Heart left ventricle (tissue), 16 donors: ENCODE measurements around the gene ZNF791. TPM values are rescaled to one million over a fixed set of nuclear protein-coding genes. Genes with fewer than 3 reads are reported as not detected.

Experiments used
- ATAC-seq, 4 donors: fragments of 200-7000 bp; cut with Tn5 transposase; one replicate each; pipeline ENCODE4 v1.9.1; 2020 to 2022; ENCODE audit warnings: moderate library complexity in 4 of 4, mild to moderate bottlenecking in 3 of 4, moderate number of reproducible peaks in 1 of 4
- DNase-seq, 5 donors: peaks; one replicate each; pipeline ENCODE4 v3.0.0-alpha.2; 2020
- H3K27ac ChIP-seq, 12 donors: fragments of 200-600 bp; sonication (generic) in 4 of 12; one replicate each; pipeline versions ENCODE4 v1.5.0 to v1.8.0; 2016 to 2022; ENCODE audit warnings: mild to moderate bottlenecking in 2 of 12
- H3K27me3 ChIP-seq, 9 donors: fragments of 200-600 bp; sonication (generic) in 2 of 9; one replicate each; pipeline versions ENCODE4 v1.5.1 to v1.8.0; 2016 to 2022; ENCODE audit warnings: mild to moderate bottlenecking in 3 of 9
- H3K36me3 ChIP-seq, 9 donors: fragments of 200-600 bp; sonication (generic) in 2 of 9; one replicate each; pipeline versions ENCODE4 v1.5.0 to v1.8.0; 2018 to 2022; ENCODE audit warnings: mild to moderate bottlenecking in 2 of 9
- H3K4me1 ChIP-seq, 12 donors: fragments of 200-600 bp; sonication (generic) in 4 of 12; one replicate each; pipeline versions ENCODE4 v1.5.0 to v1.8.0; 2016 to 2022; ENCODE audit warnings: mild to moderate bottlenecking in 3 of 12
- H3K4me3 ChIP-seq, 12 donors: fragments of 200-600 bp; sonication (generic) in 4 of 12; one replicate each; pipeline versions ENCODE4 v1.5.0 to v1.8.0; 2017 to 2022; ENCODE audit warnings: mild to moderate bottlenecking in 9 of 12, moderate library complexity in 4 of 12
- H3K9me3 ChIP-seq, 12 donors: fragments of 200-600 bp; sonication (generic) in 4 of 12; one replicate each; pipeline versions ENCODE4 v1.5.0 to v1.8.0; 2016 to 2022; ENCODE audit warnings: mild to moderate bottlenecking in 1 of 12
- POLR2A ChIP-seq, 2 donors: fragments of 450-650 bp; IDR thresholded peaks; one replicate each; pipeline ENCODE4 v1.6.1; 2017; ENCODE audit warnings: antibody characterized with exemption in 2 of 2, mild to moderate bottlenecking in 2 of 2, moderate library complexity in 2 of 2
- WGBS, 4 donors: extraction: QIAGEN DNeasy Blood & Tissue Kit in 2 of 4; methylation state at CpG; one replicate each; pipeline versions ENCODE4 v1.1.5 to v1.1.7; 2013 to 2018; 5-methylcytosine and 5-hydroxymethylcytosine counted together
- intact Hi-C, 10 donors: fragments of 100-400 bp; cut with DNase I; formaldehyde crosslinking; loops; one replicate each; pipeline versions ENCODE4 v1.11.1 to v1.14.2; 2022
- polyA plus RNA-seq, 2 donors: library from polyadenylated mRNA; stranded (reverse); fragments of 200-250 nt; gene quantifications; one replicate each; pipeline ENCODE4 v1.2.3, GENCODE V29; 2013
- total RNA-seq, 9 donors: library from RNA; depleted of rRNA in 2 of 9; stranded (reverse); fragments of >200 nt in 2 of 9; fragmentation: NEBNext Ultra II Directional in 3 of 9; extraction: Animal tissue kit (Norgen Biotek cat#: 25700) in 3 of 9; gene quantifications; one replicate each; pipeline versions ENCODE4 v1.1.0 to v1.2.4, GENCODE V29; 2016 to 2023
- TF ChIP-seq, protein P1 (sequence below), 12 donors: fragments of 200-600 bp; sonication (generic) in 4 of 12; IDR thresholded peaks; one replicate each; pipeline versions ENCODE4 v1.5.0 to v1.8.0; 2018 to 2022; ENCODE audit warnings: antibody characterized with exemption in 12 of 12, mild to moderate bottlenecking in 5 of 12
- donor health status: ischemic (EF 13 %, LVEDD 7.1; RV severe dilation, severe dysfunction).
- donor health status: healthy with polysubstance abuse.
- donor health status: DM: no; HTN: yes; CAD: no.
- donor health status: DM: no; HTN: no; CAD: no.
- donor health status: ischemic (EF 25% LVEDD 6.9; RV normal size, moderate dysfunction).
- donor health status: ischemic (EF 25% LVEDD 5.7; RV mildly dilated, moderate dysfunction).
- donor health status: healthy.
- donor health status: DM: yes; HTN: yes; CAD: no.
- donor health status: ischemic (EF 35%, LVEDD 5.7; RV mildly dilated, moderate dysfunction).
- donor health status: nonischemic (EF 11% LVEDD 7.7; RV severe dilation, severe dysfunction).
- donor health status: DM: yes; HTN: yes; CAD: no.
- donor health status: PGD.
- donor health status: ischemic (EF 29% LVEDD 5.4; RV normal size, mild dysfunction).
- donor health status: nonischemic (EF 23%, LVEDD 6.1; RV moderate dilation, normal function).

ZNF791 gene
- total and polyA plus RNA-seq, 11 donors: 6.1 to 22.6 (median 12.2) TPM

DNA sequence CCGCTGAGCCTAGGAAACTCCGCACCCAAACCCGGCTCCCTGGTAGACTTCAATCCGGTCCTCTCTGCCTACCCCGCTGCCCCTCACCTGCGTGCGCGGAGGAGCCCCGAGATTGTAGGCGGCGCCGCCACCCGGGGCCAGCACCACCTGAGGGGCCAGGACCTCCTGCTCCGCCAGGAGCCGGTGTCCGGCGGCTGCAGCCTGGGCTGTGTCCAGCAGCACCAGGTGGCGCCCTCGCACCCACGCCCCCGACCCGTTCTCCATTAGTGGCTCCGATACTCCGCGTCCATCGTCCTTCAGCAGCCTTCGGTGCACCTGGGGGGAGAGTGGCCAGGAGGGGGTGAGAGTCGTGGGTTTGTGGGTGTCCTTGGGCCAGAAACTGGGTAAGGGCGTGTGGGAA lies 37.4 kb downstream of the ZNF791 start:
- Histone ChIP-seq H3K27me3 (no peaks in the 10 kb centered on the region), H3K4me1 (peaks cover 3 to 18% (median 10%) of the 10 kb centered on the region in 12 donors), H3K36me3 (peaks cover 0 to 23% (median 0%) of the 10 kb centered on the region in 9 donors), H3K27ac (no peak overlapping the region), H3K4me3 (peak overlapping the region in 11 of 12 donors; percentile 5 to 44 (median 37)), H3K9me3 (no peaks in the 10 kb centered on the region)
- intact Hi-C loops: no loop called here
- DNase-seq (no peak), ATAC-seq (peak in 3 of 4 donors; percentile 49 to 59 (median 57))
- 10 to 18% (median 15%) methylated on average over 15 to 29 of the region's 29 CpGs for WGBS, 4 donors
- TF ChIP-seq POLR2A (IDR thresholded peaks at IDR 0.05): no peak
- TF ChIP-seq, protein P1, sequence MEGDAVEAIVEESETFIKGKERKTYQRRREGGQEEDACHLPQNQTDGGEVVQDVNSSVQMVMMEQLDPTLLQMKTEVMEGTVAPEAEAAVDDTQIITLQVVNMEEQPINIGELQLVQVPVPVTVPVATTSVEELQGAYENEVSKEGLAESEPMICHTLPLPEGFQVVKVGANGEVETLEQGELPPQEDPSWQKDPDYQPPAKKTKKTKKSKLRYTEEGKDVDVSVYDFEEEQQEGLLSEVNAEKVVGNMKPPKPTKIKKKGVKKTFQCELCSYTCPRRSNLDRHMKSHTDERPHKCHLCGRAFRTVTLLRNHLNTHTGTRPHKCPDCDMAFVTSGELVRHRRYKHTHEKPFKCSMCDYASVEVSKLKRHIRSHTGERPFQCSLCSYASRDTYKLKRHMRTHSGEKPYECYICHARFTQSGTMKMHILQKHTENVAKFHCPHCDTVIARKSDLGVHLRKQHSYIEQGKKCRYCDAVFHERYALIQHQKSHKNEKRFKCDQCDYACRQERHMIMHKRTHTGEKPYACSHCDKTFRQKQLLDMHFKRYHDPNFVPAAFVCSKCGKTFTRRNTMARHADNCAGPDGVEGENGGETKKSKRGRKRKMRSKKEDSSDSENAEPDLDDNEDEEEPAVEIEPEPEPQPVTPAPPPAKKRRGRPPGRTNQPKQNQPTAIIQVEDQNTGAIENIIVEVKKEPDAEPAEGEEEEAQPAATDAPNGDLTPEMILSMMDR (IDR thresholded peaks at IDR 0.05): peak in 9 of 12 donors; percentile 13 to 47 (median 20)

DNA sequence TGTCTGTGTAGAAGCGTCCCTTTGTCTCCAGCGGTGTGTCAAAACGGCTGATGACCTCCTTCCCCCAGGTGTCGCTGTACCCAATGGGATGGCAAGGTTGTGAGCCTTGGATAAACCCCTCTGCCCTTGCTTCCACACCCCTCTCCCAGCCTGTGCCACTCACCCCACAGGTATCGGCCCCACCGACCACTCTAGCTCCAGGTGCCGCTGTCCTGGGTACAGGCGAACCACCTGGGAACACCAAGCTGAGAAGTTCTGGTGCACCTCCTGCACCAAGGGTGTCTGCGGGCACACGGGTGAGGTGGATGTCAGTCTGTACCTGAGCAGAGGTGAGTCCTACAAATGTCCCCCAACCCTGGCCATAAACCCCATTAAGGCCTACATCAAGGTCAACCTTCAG lies 39.2 kb downstream of the ZNF791 start:
- intact Hi-C loops: no loop called here
- H3K36me3 ChIP-seq: peaks cover 0 to 32% (median 9%) of the 10 kb centered on the region in 9 donors
- ATAC-seq (no peak), DNase-seq (no peak)
- no peak overlapping the region for H3K4me3 ChIP-seq
- H3K9me3 ChIP-seq: no peaks in the 10 kb centered on the region
- peaks cover 3 to 18% (median 10%) of the 10 kb centered on the region in 12 donors for H3K4me1 ChIP-seq
- no peak overlapping the region for H3K27ac ChIP-seq
- 96 to 98% (median 96%) methylated on average over 10 of the region's 10 CpGs for WGBS, 4 donors
- TF ChIP-seq POLR2A (IDR thresholded peaks at IDR 0.05): no peak
- TF ChIP-seq, protein P1 (IDR thresholded peaks at IDR 0.05): no peak
- H3K27me3 ChIP-seq: no peaks in the 10 kb centered on the region

GRCh38 chr19:12652219-12652618 lies 41.5 kb downstream of the ZNF791 start:
- ATAC-seq: no peak
- DNase-seq: no peak
- Histone ChIP-seq H3K9me3 (no peaks in the 10 kb centered on the region), H3K27me3 (no peaks in the 10 kb centered on the region), H3K36me3 (peaks cover 0 to 54% (median 27%) of the 10 kb centered on the region in 9 donors), H3K4me3 (no peak overlapping the region), H3K27ac (no peak overlapping the region), H3K4me1 (peaks cover 3 to 18% (median 10%) of the 10 kb centered on the region in 12 donors)
- TF ChIP-seq, protein P1 (IDR thresholded peaks at IDR 0.05): no peak
- no peak for TF ChIP-seq POLR2A (IDR thresholded peaks at IDR 0.05)
- intact Hi-C loops: no loop called here
- 93 to 96% (median 95%) methylated on average over 5 to 6 of the region's 6 CpGs for WGBS, 4 donors

DNA sequence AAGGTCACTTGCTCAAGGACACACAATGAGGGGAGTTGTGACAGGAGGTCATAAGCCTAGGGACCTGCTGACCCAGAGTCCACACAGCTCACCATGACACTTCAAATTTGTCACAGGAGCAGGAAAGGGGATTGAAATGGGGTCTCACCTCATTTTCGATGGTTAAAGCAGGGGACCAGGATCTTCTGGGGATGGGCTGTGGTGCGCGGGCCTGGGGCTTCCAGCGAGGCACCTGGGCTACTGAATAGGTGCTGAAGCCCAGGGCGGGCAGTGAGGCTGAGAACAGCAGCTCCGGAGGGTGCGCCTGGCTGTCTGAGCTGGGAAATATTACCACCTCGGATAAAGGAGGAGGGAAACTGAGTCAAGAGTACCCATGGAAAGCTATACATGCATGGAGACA lies 44.8 kb downstream of the ZNF791 start:
- ATAC-seq (no peak), DNase-seq (no peak)
- Histone ChIP-seq H3K27ac (no peak overlapping the region), H3K4me3 (no peak overlapping the region), H3K36me3 (peaks cover 0 to 86% (median 47%) of the 10 kb centered on the region in 9 donors), H3K4me1 (no peaks in the 10 kb centered on the region), H3K9me3 (no peaks in the 10 kb centered on the region), H3K27me3 (no peaks in the 10 kb centered on the region)
- intact Hi-C loops: no loop called here
- 94 to 97% (median 97%) methylated on average over 8 of the region's 8 CpGs for WGBS, 4 donors
- no peak for TF ChIP-seq POLR2A (IDR thresholded peaks at IDR 0.05)
- TF ChIP-seq, protein P1 (IDR thresholded peaks at IDR 0.05): no peak
